ENCODE results near the gene SLC45A2.
A peak's percentile ranks its signal among the peaks of the same experiment; 100 is the strongest.

Gene SLC45A2

GRCh38 chr5:33944543-33945132, 39.9 kb downstream of the SLC45A2 start:
- Histone ChIP-seq H3K9ac (ENCODE audit: low read length in 5 of 5) (no peak overlapping the region), H3K36me3 (ENCODE audit: control insufficient read depth in 5 of 5, insufficient read depth in 5 of 5, low read length in 5 of 5) (no peaks in the 10 kb centered on the region), H3K27me3 (ENCODE audit: control insufficient read depth in 5 of 5, insufficient read depth in 4 of 5, low read length in 5 of 5) (peaks cover 10 to 24% (median 10%) of the 10 kb centered on the region in 5 donors), H3K4me1 (ENCODE audit: control insufficient read depth in 5 of 5, insufficient read depth in 5 of 5, low read length in 5 of 5) (no peaks in the 10 kb centered on the region), H3K9me3 (ENCODE audit: control insufficient read depth in 5 of 5, low read length in 5 of 5) (peaks cover 0 to 3% (median 0%) of the 10 kb centered on the region in 5 donors), H3K4me3 (ENCODE audit: low read depth in 1 of 5, low read length in 5 of 5) (no peak overlapping the region), H3K27ac (ENCODE audit: low read depth, low read length) (no peak overlapping the region)

- Histone ChIP-seq H3K4me3 (ENCODE audit: low read depth in 1 of 5, low read length in 5 of 5) (no peak overlapping the region), H3K36me3 (ENCODE audit: control insufficient read depth in 5 of 5, insufficient read depth in 5 of 5, low read length in 5 of 5) (no peaks in the 10 kb centered on the region), H3K27ac (ENCODE audit: low read depth, low read length) (no peak overlapping the region), H3K4me1 (ENCODE audit: control insufficient read depth in 5 of 5, insufficient read depth in 5 of 5, low read length in 5 of 5) (peaks cover 2 to 18% (median 12%) of the 10 kb centered on the region in 5 donors), H3K9me3 (ENCODE audit: control insufficient read depth in 5 of 5, low read length in 5 of 5) (no peaks in the 10 kb centered on the region), H3K27me3 (ENCODE audit: control insufficient read depth in 5 of 5, insufficient read depth in 4 of 5, low read length in 5 of 5) (peaks cover 37 to 53% (median 39%) of the 10 kb centered on the region in 5 donors), H3K9ac (ENCODE audit: low read length in 5 of 5) (no peak overlapping the region)
These were observed 43.4 kb downstream of the SLC45A2 start for GRCh38 chr5:33941090-33941489.

GRCh38 chr5:33939556-33940262, 44.8 kb downstream of the SLC45A2 start:
- H3K27me3 ChIP-seq (ENCODE audit: control insufficient read depth in 5 of 5, insufficient read depth in 4 of 5, low read length in 5 of 5), result peaks cover 37 to 53% (median 44%) of the 10 kb centered on the region in 5 donors
- H3K27ac ChIP-seq (ENCODE audit: low read depth, low read length), result no peak overlapping the region
- no peaks in the 10 kb centered on the region for H3K36me3 ChIP-seq (ENCODE audit: control insufficient read depth in 5 of 5, insufficient read depth in 5 of 5, low read length in 5 of 5)

GRCh38 chr5:33938881-33939280, 45.6 kb downstream of the SLC45A2 start:
- H3K4me1 ChIP-seq (ENCODE audit: control insufficient read depth in 5 of 5, insufficient read depth in 5 of 5, low read length in 5 of 5), result peaks cover 2 to 23% (median 16%) of the 10 kb centered on the region in 5 donors
- H3K4me3 ChIP-seq (ENCODE audit: low read depth in 1 of 5, low read length in 5 of 5), result no peak overlapping the region
- H3K27ac ChIP-seq (ENCODE audit: low read depth, low read length), result no peak overlapping the region
- peaks cover 37 to 53% (median 44%) of the 10 kb centered on the region in 5 donors for H3K27me3 ChIP-seq (ENCODE audit: control insufficient read depth in 5 of 5, insufficient read depth in 4 of 5, low read length in 5 of 5)
- H3K36me3 ChIP-seq (ENCODE audit: control insufficient read depth in 5 of 5, insufficient read depth in 5 of 5, low read length in 5 of 5), result no peaks in the 10 kb centered on the region
- no peak overlapping the region for H3K9ac ChIP-seq (ENCODE audit: low read length in 5 of 5)
- H3K9me3 ChIP-seq (ENCODE audit: control insufficient read depth in 5 of 5, low read length in 5 of 5), result no peaks in the 10 kb centered on the region

More at GRCh38 chr5:33939556-33940262, 44.8 kb downstream of the SLC45A2 start:
- H3K9ac ChIP-seq (ENCODE audit: low read length in 5 of 5), result no peak overlapping the region
- H3K4me1 ChIP-seq (ENCODE audit: control insufficient read depth in 5 of 5, insufficient read depth in 5 of 5, low read length in 5 of 5), result peaks cover 2 to 23% (median 16%) of the 10 kb centered on the region in 5 donors
- H3K9me3 ChIP-seq (ENCODE audit: control insufficient read depth in 5 of 5, low read length in 5 of 5), result no peaks in the 10 kb centered on the region
- H3K4me3 ChIP-seq (ENCODE audit: low read depth in 1 of 5, low read length in 5 of 5), result no peak overlapping the region

GRCh38 chr5:33938507-33938796, 46.0 kb downstream of the SLC45A2 start:
- no peak overlapping the region for H3K27ac ChIP-seq (ENCODE audit: low read depth, low read length)
- no peak overlapping the region for H3K4me3 ChIP-seq (ENCODE audit: low read depth in 1 of 5, low read length in 5 of 5)
- peaks cover 37 to 53% (median 44%) of the 10 kb centered on the region in 5 donors for H3K27me3 ChIP-seq (ENCODE audit: control insufficient read depth in 5 of 5, insufficient read depth in 4 of 5, low read length in 5 of 5)
- no peaks in the 10 kb centered on the region for H3K36me3 ChIP-seq (ENCODE audit: control insufficient read depth in 5 of 5, insufficient read depth in 5 of 5, low read length in 5 of 5)
- peaks cover 2 to 23% (median 16%) of the 10 kb centered on the region in 5 donors for H3K4me1 ChIP-seq (ENCODE audit: control insufficient read depth in 5 of 5, insufficient read depth in 5 of 5, low read length in 5 of 5)
- no peak overlapping the region for H3K9ac ChIP-seq (ENCODE audit: low read length in 5 of 5)
- no peaks in the 10 kb centered on the region for H3K9me3 ChIP-seq (ENCODE audit: control insufficient read depth in 5 of 5, low read length in 5 of 5)

- H3K9me3 ChIP-seq (ENCODE audit: control insufficient read depth in 5 of 5, low read length in 5 of 5), result no peaks in the 10 kb centered on the region
- H3K9ac ChIP-seq (ENCODE audit: low read length in 5 of 5), result no peak overlapping the region
- H3K27ac ChIP-seq (ENCODE audit: low read depth, low read length), result no peak overlapping the region
- peaks cover 37 to 53% (median 44%) of the 10 kb centered on the region in 5 donors for H3K27me3 ChIP-seq (ENCODE audit: control insufficient read depth in 5 of 5, insufficient read depth in 4 of 5, low read length in 5 of 5)
- peaks cover 2 to 23% (median 16%) of the 10 kb centered on the region in 5 donors for H3K4me1 ChIP-seq (ENCODE audit: control insufficient read depth in 5 of 5, insufficient read depth in 5 of 5, low read length in 5 of 5)
- H3K36me3 ChIP-seq (ENCODE audit: control insufficient read depth in 5 of 5, insufficient read depth in 5 of 5, low read length in 5 of 5), result no peaks in the 10 kb centered on the region
- H3K4me3 ChIP-seq (ENCODE audit: low read depth in 1 of 5, low read length in 5 of 5), result peak overlapping the region in 1 of 5 donors; percentile 68
These were observed 46.6 kb downstream of the SLC45A2 start for GRCh38 chr5:33937707-33938506.

- no peak overlapping the region for H3K9ac ChIP-seq (ENCODE audit: low read length in 5 of 5)
- H3K9me3 ChIP-seq (ENCODE audit: control insufficient read depth in 5 of 5, low read length in 5 of 5), result no peaks in the 10 kb centered on the region
- no peaks in the 10 kb centered on the region for H3K36me3 ChIP-seq (ENCODE audit: control insufficient read depth in 5 of 5, insufficient read depth in 5 of 5, low read length in 5 of 5)
- H3K27me3 ChIP-seq (ENCODE audit: control insufficient read depth in 5 of 5, insufficient read depth in 4 of 5, low read length in 5 of 5), result peaks cover 33 to 48% (median 36%) of the 10 kb centered on the region in 5 donors
- H3K4me1 ChIP-seq (ENCODE audit: control insufficient read depth in 5 of 5, insufficient read depth in 5 of 5, low read length in 5 of 5), result peaks cover 2 to 23% (median 16%) of the 10 kb centered on the region in 5 donors
- H3K27ac ChIP-seq (ENCODE audit: low read depth, low read length), result no peak overlapping the region
- H3K4me3 ChIP-seq (ENCODE audit: low read depth in 1 of 5, low read length in 5 of 5), result peak overlapping the region; percentile 50 to 68 (median 62)
These were observed 47.3 kb downstream of the SLC45A2 start for GRCh38 chr5:33937017-33937706.

- Histone ChIP-seq H3K4me1 (ENCODE audit: control insufficient read depth in 5 of 5, insufficient read depth in 5 of 5, low read length in 5 of 5) (peaks cover 2 to 23% (median 16%) of the 10 kb centered on the region in 5 donors), H3K27ac (ENCODE audit: low read depth, low read length) (no peak within 1 kb of the TSS), H3K36me3 (ENCODE audit: control insufficient read depth in 5 of 5, insufficient read depth in 5 of 5, low read length in 5 of 5) (no peaks in the 10 kb centered on the region), H3K27me3 (ENCODE audit: control insufficient read depth in 5 of 5, insufficient read depth in 4 of 5, low read length in 5 of 5) (peaks cover 31 to 41% (median 33%) of the 10 kb centered on the region in 5 donors), H3K4me3 (ENCODE audit: low read depth in 1 of 5, low read length in 5 of 5) (peak within 1 kb of the TSS; percentile 50 to 68 (median 64)), H3K9me3 (ENCODE audit: control insufficient read depth in 5 of 5, low read length in 5 of 5) (no peaks in the 10 kb centered on the region), H3K9ac (ENCODE audit: low read length in 5 of 5) (no peak within 1 kb of the TSS)
These were observed 48.0 kb downstream of the SLC45A2 start, which contains the start of gene RXFP3 for GRCh38 chr5:33936381-33937016. RXFP3 (plus strand) TSS chr5:33936386; CDS start chr5:33936741, 355 bp downstream.

- peaks cover 2 to 23% (median 16%) of the 10 kb centered on the region in 5 donors for H3K4me1 ChIP-seq (ENCODE audit: control insufficient read depth in 5 of 5, insufficient read depth in 5 of 5, low read length in 5 of 5)
- H3K4me3 ChIP-seq (ENCODE audit: low read depth in 1 of 5, low read length in 5 of 5), result peak overlapping the region; percentile 50 to 68 (median 64)
- H3K27ac ChIP-seq (ENCODE audit: low read depth, low read length), result no peak overlapping the region
- H3K9me3 ChIP-seq (ENCODE audit: control insufficient read depth in 5 of 5, low read length in 5 of 5), result no peaks in the 10 kb centered on the region
- H3K36me3 ChIP-seq (ENCODE audit: control insufficient read depth in 5 of 5, insufficient read depth in 5 of 5, low read length in 5 of 5), result no peaks in the 10 kb centered on the region
- peaks cover 31 to 38% (median 33%) of the 10 kb centered on the region in 5 donors for H3K27me3 ChIP-seq (ENCODE audit: control insufficient read depth in 5 of 5, insufficient read depth in 4 of 5, low read length in 5 of 5)
- no peak overlapping the region for H3K9ac ChIP-seq (ENCODE audit: low read length in 5 of 5)
These were observed 48.5 kb downstream of the SLC45A2 start for GRCh38 chr5:33936004-33936380.

Measured in subcutaneous abdominal adipose tissue (tissue), 5 donors.